ENCODE results near the gene TAOK2. TPM values are rescaled to one million over a fixed set of nuclear protein-coding genes. Genes with fewer than 3 reads are reported as not detected.
A peak's percentile ranks its signal among the peaks of the same experiment; 100 is the strongest.

The TAOK2 gene
- total RNA-seq, 2 donors from 2014 or later: 29.6 to 52.7 TPM

GRCh38 chr16:29982560-29983419 is 9.1 kb downstream of the TAOK2 start:
- H3K27ac Mint-ChIP-seq: no peak overlapping the region
- H3K9me3 Mint-ChIP-seq: no peaks in the 10 kb centered on the region
- DNase-seq (ENCODE audit: low spot score in 2 of 2) (no peak), ATAC-seq (no peak)
- peaks cover 0 to 16% of the 10 kb centered on the region in 2 donors for H3K36me3 Mint-ChIP-seq

GRCh38 chr16:29983420-29984136 is 9.9 kb downstream of the TAOK2 start:
- Mint-ChIP-seq H3K9me3 (no peaks in the 10 kb centered on the region), H3K27ac (peak overlapping the region in 1 of 2 donors; percentile 12), H3K36me3 (peaks cover 0 to 16% of the 10 kb centered on the region in 2 donors)
- no peak for ATAC-seq
- DNase-seq (ENCODE audit: low spot score in 2 of 2): no peak

- Mint-ChIP-seq H3K36me3 (peaks cover 0 to 16% of the 10 kb centered on the region in 2 donors), H3K27ac (no peak overlapping the region), H3K9me3 (no peaks in the 10 kb centered on the region)
- DNase-seq (ENCODE audit: low spot score in 2 of 2) (no peak), ATAC-seq (no peak)
Measured at GRCh38 chr16:29984137-29984763, 10.6 kb downstream of the TAOK2 start.

- H3K36me3 Mint-ChIP-seq: peaks cover 0 to 16% of the 10 kb centered on the region in 2 donors
- DNase-seq (ENCODE audit: low spot score in 2 of 2) (no peak), ATAC-seq (no peak)
- no peaks in the 10 kb centered on the region for H3K9me3 Mint-ChIP-seq
- H3K27ac Mint-ChIP-seq: no peak overlapping the region
Measured at GRCh38 chr16:29984764-29985147, 11.1 kb downstream of the TAOK2 start.

- DNase-seq (ENCODE audit: low spot score in 2 of 2): no peak
- peaks cover 0 to 16% of the 10 kb centered on the region in 2 donors for H3K36me3 Mint-ChIP-seq
- H3K9me3 Mint-ChIP-seq: no peaks in the 10 kb centered on the region
- ATAC-seq: no peak
- H3K27ac Mint-ChIP-seq: peak overlapping the region in 1 of 2 donors; percentile 73
Measured at GRCh38 chr16:29985271-29985811, 11.7 kb downstream of the TAOK2 start.

- ATAC-seq (no peak), DNase-seq (ENCODE audit: low spot score in 2 of 2) (no peak)
- peaks cover 0 to 16% of the 10 kb centered on the region in 2 donors for H3K36me3 Mint-ChIP-seq
- no peaks in the 10 kb centered on the region for H3K9me3 Mint-ChIP-seq
- H3K27ac Mint-ChIP-seq: peak overlapping the region; percentile 58 to 73
Measured at GRCh38 chr16:29986231-29986630, 12.6 kb downstream of the TAOK2 start.

GRCh38 chr16:29986931-29987330 is 13.3 kb downstream of the TAOK2 start:
- Mint-ChIP-seq H3K27ac (peak overlapping the region; percentile 58 to 73), H3K36me3 (peaks cover 0 to 16% of the 10 kb centered on the region in 2 donors), H3K9me3 (no peaks in the 10 kb centered on the region)
- ATAC-seq: no peak
- no peak for DNase-seq (ENCODE audit: low spot score in 2 of 2)

- Mint-ChIP-seq H3K36me3 (peaks cover 0 to 16% of the 10 kb centered on the region in 2 donors), H3K9me3 (no peaks in the 10 kb centered on the region), H3K27ac (peak overlapping the region in 1 of 2 donors; percentile 62)
- no peak for DNase-seq (ENCODE audit: low spot score in 2 of 2)
- ATAC-seq: no peak
Measured at GRCh38 chr16:29987371-29988085, 13.9 kb downstream of the TAOK2 start.

- Mint-ChIP-seq H3K9me3 (no peaks in the 10 kb centered on the region), H3K27ac (peak overlapping the region; percentile 62 to 81), H3K36me3 (peaks cover 0 to 15% of the 10 kb centered on the region in 2 donors)
- ATAC-seq: no peak
- no peak for DNase-seq (ENCODE audit: low spot score in 2 of 2)
Measured at GRCh38 chr16:29988346-29989075, 14.8 kb downstream of the TAOK2 start.

- H3K27ac Mint-ChIP-seq: peak overlapping the region; percentile 62 to 81
- DNase-seq (ENCODE audit: low spot score in 2 of 2): no peak
- peaks cover 0 to 10% of the 10 kb centered on the region in 2 donors for H3K36me3 Mint-ChIP-seq
- H3K9me3 Mint-ChIP-seq: no peaks in the 10 kb centered on the region
- ATAC-seq: no peak
Measured at GRCh38 chr16:29989111-29989858, 15.6 kb downstream of the TAOK2 start.

- H3K9me3 Mint-ChIP-seq: no peaks in the 10 kb centered on the region
- DNase-seq (ENCODE audit: low spot score in 2 of 2) (no peak), ATAC-seq (no peak)
- peaks cover 0 to 17% of the 10 kb centered on the region in 2 donors for H3K36me3 Mint-ChIP-seq
- peak overlapping the region in 1 of 2 donors; percentile 7 for H3K27ac Mint-ChIP-seq
Measured at GRCh38 chr16:29990034-29990433, 16.4 kb downstream of the TAOK2 start.

GRCh38 chr16:29990883-29991570 is 17.4 kb downstream of the TAOK2 start:
- H3K27ac Mint-ChIP-seq: no peak overlapping the region
- no peak for DNase-seq (ENCODE audit: low spot score in 2 of 2)
- ATAC-seq: no peak
- H3K9me3 Mint-ChIP-seq: no peaks in the 10 kb centered on the region
- H3K36me3 Mint-ChIP-seq: peaks cover 3 to 20% of the 10 kb centered on the region in 2 donors

- Mint-ChIP-seq H3K27ac (no peak overlapping the region), H3K9me3 (no peaks in the 10 kb centered on the region), H3K36me3 (peaks cover 8 to 22% of the 10 kb centered on the region in 2 donors)
- DNase-seq (ENCODE audit: low spot score in 2 of 2): no peak
- no peak for ATAC-seq
Measured at GRCh38 chr16:29991571-29991904, 17.9 kb downstream of the TAOK2 start.

- no peak for ATAC-seq
- Mint-ChIP-seq H3K36me3 (peaks cover 13 to 27% of the 10 kb centered on the region in 2 donors), H3K27ac (peak overlapping the region; percentile 46 to 92)
Measured at GRCh38 chr16:29992344-29992967, 18.8 kb downstream of the TAOK2 start.

More at GRCh38 chr16:29992344-29992967, 18.8 kb downstream of the TAOK2 start:
- no peaks in the 10 kb centered on the region for H3K9me3 Mint-ChIP-seq
- no peak for DNase-seq (ENCODE audit: low spot score in 2 of 2)
